HG03571 (cell line): ENCODE measurements around the gene C10orf105.

Experiments used
- ATAC-seq: cut with Tn5 transposase; IDR thresholded peaks from one replicate; pipeline ENCODE4 v1.9.1; 2021; ENCODE audit not compliant: unreplicated experiment

C10orf105 gene, protein sequence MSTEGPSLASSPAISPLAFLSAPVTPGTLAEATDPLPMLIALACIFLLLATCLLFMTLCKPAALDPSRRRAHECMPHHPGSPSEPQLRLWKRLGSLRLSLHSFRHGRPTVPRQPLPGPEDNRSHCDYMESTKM

DNA sequence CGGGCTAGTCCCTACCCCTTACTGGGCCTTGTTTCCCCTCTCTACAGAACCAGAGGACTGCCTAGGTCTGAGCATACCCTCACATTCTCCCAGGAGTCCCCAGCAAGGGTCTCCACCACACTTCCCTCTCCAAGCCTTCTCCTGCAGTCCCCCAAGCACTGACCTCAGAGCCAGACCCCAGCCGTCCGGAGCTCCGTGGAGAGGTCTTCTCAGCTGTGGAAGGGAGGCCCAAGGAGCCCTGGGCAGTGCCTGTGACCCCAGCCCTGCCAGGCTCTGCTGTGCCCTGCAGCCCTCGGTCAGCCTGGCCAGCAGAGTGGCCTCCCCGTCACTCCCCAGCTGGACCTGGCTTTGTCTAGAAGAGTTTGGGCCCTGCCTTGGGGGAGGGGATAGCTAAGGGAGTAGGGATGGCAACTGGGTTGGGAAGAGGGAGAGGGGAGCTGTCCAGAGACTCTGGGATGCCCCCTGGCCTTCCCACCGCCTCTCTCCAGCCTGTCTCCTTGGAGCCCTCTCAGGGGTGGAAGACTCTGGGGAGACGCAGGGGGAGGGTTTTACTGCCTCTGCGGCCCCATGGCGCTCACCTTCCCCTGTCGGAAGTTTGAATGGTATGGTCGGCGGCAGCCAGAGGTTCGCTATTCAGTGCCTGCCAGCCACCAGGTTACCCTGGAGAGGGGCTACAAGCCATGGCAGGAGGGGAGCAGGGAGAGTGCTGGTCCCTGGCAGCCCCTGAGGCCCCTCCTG is at the start of gene C10orf105:
Gene C10orf105, minus strand, starts transcription at position 315 of the 738 bp plus-strand sequence. CDS start 3,441 bp downstream, outside the sequence.
- ATAC-seq = no peak

DNA sequence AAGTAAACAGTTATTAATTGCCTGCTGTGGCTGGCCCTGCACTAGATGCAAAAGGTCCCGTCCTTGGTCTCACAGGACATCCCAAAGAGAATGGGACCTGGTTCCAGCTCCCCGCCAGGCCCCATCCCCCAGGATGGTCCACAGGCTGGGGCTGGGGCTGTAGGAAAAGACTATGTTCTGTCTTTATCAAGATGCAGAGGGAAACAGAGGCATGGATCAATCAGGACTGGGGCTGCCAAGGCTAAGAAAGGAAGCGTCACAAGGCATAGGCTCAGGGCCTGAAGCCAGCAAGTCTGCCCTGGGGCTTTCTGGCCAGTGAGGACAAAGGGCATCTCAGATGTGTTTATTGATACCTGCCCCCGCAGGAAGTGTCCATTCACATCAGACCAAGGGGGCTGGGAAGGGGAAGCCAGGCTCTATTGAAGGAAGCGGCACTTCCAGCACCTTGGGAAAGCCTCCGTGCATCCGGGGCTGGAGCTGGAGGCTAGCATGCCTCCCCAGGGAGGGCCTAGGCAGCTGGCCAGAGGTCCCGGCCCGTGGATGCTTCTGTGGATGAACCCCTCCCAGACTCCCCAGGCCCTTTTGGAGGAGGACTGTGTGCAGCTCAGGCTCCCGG is 48.0 kb upstream of the C10orf105 start:
- ATAC-seq = no peak

DNA sequence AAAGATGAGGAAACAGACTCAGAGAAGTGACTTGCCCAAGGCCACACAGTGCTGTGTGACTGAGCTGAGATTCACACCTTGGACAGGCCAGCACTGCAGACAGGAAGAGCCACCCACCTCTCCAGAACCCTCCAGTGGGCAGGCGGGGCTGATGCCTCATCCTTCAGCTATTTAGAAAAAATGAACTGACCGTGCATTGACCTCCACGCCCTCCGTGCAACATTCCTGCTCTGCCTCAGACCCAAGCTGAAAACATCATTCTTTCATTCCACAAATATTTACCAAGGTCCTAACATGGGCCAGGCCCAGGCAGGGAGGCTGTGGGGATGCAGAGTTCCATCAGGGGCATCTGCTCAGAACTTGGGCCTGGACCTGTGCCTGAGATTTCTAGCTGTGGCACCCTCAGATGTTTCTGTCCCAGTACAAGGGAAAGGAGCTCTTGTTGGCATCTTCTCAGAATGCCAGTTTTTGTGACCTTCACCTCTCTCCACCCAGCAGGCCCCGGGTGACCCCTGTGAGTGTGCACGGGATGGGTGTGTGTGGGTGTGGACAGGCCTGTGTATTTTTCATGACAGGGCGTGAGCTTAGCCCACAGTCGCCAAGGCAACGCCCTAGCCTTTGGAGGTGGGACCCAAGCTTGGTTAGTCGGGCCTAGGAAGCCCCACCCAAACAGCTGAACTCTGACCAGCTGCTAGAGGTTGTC is 47.3 kb upstream of the C10orf105 start:
- no peak for ATAC-seq

DNA sequence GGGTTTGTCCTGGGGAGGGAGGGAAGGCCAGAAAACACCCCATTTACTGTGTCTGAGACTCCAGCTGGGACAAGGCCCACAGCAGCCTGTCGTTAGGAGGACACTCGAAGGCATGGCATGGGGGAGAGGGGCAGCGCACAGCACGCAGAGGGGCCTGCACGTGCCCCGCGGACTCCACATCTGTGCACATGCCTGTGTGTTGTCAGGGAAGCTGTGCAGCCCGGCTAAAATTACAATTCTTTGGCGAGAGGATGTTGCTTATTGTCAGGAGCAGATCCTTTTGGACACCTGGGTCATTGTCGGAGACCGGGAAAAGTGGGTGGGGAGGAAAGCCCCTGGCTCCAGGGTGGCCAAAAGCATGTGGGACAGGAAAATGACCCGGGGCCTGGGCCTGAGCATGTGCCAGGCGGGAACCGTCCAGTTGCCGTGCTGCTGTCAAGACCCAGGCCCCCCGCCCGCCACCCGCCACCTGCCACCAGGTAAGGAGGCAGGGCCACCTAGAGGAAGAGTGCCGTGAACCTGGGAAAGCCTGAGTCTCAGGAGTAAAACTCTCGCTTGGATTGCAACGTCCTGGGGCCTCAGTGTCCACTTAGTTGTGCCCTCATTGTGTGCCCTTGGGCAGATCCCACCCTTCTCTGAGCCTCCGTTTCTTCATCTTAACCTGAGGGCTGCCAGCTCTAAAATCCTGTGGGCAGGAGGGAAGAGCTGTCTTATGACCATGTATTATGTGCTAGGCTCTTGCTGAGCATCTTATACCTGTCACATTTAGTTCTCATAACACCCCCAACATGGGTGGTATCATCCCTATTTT is 46.5 kb upstream of the C10orf105 start:
- no peak for ATAC-seq

DNA sequence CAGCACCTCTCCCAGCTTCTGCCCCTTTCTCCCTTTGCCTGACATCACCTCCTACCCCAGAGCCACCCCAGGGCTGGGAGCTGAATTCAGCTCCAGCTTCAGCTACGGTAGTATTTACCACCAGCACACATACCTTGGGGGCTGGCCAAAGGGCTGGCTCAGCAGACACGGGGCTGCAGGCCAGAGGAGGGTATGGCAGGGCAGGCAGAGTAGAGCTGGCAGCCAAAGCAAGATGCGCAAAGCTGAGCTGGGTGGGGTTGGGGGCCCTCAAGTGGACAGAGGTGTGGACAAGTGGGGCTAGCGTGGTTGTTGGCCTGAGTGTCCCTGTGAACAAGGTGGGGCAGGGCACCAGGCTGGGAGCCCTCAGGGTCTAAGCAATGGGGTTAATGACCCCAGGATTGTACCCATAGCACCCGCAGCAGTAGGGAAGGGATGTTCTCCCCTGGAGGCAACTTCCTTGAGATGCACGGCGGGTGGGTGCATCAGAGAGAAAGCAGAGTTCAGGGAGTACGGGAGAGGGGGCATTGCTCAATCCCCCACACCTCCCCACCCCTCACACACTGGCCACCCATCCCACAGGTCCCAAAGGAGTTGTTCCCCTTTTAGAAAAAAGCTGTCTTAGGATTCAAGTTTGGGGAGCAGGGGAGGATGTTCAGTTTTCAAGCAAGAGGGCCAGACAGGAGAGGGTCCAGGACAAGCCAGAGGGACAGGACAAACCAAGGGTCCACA is 45.8 kb upstream of the C10orf105 start:
- ATAC-seq = no peak

DNA sequence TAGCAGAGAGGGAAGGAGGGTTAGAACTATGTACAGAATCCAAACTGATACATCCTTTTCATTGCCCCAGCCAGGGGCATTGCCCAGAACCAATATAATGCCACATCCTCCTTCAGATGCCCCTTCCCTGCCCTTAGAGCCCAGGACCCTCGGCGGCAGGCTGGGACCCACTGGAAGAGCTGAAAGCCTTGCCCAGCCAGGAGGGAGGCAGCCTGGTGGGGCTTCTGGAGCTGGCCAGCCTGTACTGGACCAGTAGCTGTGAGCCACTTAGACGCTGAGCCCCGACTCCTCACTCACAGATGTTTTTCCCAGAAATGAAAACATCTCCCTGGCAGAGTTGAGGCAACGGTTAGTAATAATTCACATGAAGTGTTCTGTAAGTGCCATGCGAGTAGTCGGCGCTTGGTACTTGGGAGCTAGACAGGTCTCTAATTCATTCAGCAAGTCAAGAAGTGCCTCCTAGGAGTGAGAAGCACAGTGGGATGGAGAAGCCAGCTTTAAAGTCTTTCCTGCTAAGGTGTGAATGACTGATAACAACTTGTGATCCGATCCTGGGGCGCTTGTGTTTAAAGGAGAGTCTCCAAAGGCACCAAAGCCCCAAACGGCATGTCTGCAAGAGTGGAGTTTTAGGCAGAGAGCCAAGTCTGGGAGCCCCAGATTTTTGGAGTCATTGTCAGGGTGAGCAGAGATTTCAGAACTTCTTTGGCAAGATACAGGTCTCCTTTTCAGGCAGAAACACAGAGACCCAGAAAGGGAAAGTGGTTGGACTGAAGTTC is 44.0 kb upstream of the C10orf105 start:
- ATAC-seq = no peak

DNA sequence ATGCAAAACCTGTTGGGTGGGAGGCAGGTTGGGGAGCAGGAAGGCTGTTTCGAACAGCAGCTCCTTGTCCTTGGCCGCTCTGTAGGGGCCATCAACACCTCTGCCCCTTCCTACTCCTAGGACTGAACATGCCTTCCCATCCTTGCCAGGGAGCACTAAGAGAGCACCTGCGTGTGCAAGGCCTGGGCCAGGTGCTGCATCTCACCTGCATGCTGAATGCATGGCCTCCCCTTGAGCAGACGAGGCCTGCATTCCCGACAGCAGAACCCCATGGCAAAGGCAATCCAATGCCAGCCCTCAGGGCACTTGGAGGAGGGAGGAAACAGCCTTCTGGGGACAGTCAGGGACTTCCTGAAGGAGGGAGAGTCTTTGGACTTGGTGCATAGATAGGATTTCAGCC is 42.7 kb upstream of the C10orf105 start:
- ATAC-seq = no peak

DNA sequence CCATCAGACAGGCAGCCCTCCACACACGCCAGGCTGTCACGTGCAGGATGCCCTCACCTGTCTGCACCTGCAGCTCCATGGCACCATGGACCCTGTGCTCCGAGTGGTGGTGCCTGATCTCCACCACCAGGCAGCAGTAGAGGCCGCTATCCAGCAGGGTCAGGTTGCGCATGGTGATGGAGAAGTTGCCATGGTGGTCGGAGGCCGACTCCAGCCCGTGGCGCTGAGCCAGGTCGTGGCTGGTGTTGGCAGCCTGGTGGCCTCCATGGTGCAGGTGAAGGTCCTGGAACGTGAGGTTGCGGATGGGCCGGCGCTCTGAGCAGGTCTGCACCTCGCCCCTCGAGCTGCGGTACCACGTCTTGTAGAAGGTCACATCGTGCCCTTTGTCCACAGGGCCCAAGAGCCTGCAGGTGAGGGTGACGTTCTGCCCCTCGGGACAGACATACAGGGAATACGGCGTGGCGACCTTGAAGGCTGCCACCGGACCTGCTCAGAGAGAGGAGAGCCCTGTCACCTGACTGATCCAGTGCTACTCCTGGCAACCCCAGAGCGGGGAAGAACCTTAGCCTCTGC is 42.0 kb upstream of the C10orf105 start:
- ATAC-seq = no peak

DNA sequence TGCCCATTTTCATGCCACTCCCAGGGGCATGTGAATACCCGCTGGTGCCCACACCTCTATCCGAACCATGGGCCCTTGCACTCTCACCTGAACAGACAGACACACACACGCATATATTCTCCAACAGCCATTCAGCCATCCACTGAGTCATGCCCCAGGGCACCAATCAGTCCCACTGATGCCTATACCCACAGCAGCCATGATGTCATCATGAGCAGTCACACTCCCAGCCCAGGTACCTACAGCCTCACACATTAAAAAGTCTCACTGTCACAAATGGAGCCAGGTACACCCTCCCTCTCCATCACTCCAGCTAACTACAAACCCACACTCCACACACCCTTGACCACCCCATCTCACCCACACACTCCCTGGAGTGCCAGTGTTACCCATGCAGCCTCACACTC is 41.5 kb upstream of the C10orf105 start:
- ATAC-seq = no peak

DNA sequence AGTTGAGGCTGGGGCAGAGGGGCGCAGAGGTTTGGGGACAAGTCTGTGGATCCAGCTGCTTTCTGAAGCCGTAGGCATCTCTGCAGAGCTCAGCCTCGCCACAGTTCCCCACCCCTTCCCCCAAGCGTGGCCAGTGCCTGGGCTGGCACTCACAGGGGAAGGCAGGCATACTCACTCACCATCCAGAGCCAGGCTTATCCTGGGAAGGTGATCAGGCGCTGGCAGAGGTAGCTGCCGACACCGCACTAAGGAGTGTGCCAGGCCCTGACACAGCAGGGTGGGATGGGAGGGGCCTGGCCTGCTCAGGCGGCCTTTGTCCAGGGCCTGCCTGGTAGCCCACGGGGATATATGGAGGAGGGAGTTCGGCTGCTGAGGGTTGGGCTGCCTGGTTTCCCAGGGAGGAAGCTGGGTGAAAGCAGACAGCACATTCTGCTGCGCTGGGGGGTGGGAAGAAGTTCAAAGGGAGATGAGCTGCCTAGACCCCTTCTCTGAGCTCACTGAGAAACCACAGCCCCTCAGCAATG is 37.9 kb upstream of the C10orf105 start:
- ATAC-seq = no peak

DNA sequence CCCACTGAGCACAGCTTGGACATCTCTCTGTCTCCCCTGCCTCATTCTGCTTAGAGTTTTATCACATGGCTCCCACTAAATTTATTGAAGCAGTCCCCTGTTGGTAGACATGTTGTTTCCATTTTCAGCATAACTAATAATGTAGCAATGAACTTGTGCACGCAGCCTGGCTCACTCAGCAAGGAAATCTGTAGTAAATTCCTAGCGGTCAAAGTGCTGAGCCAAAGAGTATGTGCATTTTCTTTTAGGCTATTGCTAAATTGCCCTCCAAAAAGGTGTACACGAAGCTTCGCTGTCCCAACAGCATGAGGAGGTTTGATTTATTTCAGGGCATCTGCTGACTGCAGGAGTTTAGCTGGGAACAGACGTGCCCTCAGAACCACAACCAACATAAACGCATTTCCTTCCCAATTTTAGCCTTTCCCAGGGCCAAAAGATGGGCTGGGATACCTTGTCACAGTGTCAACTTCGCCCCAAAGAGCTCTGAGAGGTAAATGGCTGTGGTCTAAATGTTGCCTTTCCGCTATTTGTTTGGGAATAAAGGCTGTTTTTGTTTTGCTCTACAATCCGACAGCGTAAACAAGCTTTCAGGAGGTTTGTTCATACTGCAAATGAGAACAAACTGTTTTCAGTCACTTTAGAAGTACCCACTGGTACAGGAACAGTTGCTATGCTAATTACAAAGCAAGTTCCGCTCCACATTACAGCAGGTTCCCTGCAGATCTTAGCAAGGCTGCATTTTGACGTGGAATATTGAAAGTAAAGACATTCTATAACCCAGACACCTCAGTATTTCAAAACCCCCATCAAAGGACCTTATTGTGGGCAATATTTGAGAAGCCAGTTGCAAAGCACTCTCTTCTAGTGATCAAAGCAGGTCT is 37.0 kb upstream of the C10orf105 start:
- no peak for ATAC-seq

DNA sequence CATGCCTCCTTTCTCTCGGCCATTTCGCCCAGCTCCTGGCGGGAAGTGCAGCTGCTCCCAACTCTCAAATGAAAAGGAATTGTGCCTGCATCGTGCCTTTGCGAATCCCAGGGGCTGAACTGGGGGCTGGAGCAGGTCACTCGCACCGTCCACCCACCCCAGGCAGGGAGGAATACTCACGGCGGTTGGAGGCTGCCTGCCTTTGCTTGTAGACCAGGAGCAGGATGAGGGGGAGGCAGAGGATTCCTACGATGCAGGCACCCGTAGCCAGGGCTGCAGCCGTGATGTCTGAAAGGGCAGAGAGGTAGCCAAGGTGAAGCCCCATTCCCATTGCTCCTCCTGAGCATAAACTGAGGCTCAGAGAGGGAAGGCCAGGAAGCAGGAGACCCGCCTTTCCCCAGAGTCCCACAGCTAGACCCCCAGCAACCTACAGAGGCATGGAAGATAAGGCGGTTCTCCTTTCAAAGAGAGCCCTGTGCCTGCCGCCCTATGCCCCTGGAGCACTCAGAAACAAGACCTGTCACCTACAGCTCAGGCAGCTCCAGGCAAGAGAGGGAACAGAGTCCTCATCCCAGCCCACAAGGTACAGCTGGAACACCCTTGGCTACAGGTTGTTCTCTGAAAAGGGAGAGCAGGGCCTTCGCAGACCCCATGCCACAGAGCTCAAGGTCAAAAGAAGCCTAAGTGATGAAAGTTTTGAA is 35.8 kb upstream of the C10orf105 start:
- ATAC-seq = no peak

DNA sequence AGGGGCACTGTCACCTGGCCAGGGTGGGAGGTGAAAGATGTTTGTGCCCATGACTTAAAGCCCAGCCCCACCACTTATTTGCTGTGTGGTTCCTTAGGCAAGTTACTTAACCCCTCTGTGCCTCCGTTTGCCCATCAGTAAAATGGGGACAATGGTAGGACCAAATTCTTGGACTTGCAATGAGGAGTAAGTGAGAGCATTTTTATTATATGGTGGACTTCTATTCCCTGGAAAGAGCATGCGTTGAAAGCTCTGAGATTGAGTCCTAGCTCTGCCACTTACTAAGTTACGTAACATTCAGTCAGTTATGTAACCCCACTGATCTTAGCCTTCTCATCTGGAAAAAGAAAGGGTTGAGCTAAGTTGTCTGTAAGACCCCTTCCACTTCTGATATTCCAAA is 35.0 kb upstream of the C10orf105 start:
- no peak for ATAC-seq

DNA sequence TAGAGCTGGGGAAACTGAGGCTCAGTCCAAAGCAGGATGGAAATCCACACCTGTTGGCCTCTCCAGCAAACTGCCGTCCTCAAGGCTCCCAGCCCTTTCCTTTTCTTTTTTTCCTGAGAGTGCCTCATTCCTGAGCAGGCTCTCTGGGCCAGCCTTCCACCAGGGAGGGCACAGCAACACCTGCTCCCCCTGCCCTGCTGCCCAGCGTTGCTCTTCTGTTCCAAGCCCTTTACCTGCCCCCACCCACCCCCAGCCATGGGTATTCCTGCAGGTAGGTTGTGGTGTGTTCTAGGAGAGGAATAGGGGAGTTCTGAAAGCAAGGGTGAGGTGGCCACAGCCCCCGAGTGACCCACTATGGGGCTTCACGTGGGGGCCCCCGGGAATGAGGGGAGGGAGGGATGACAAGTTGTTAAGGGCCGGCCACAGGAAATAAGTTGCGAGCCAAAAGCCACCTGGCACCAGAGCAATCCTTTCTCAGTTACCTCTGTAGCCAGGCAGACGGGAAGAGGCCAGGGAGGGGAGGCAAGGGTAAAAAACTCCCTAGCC is 34.5 kb upstream of the C10orf105 start:
- no peak for ATAC-seq

DNA sequence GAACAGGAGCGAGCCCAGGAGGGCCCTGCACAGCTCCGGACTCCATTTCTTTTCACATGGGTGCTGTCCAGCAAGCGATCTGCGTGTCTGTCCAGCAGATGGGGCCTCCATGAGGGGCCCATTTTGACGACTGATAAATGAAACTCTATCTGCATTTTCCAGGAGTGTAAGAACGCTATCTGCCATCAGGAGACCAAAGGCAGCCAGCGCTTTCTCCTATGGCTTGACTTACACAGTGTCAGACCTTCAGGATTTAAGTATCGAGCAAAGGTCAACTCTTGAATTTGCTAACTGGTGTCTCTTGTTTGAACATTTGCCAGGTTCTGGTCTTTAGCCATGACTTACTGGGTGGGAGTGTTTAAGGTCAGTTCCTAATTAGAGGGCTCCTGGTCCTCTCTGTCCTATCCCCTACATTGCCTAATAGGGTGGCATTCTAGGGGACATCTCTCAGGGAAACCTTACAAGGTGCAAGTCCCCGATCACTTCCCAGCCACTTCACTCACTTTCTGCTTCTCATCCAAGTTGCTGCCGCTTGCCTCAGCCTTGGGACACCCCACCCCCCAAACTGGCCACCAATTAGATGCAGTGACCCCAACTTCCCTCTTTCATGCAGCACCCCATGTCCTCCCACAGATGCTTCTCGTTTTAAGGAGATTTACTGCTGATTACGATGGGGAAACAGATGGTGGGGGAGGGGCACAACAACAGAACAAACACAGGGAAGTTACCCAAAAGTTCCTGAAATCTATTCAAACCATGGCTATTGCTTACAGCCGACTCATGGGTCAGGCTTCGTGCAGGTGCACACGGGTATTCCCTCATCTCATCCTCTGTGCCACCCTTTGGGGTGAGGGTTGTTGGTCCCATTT is 33.7 kb upstream of the C10orf105 start:
- ATAC-seq = no peak

DNA sequence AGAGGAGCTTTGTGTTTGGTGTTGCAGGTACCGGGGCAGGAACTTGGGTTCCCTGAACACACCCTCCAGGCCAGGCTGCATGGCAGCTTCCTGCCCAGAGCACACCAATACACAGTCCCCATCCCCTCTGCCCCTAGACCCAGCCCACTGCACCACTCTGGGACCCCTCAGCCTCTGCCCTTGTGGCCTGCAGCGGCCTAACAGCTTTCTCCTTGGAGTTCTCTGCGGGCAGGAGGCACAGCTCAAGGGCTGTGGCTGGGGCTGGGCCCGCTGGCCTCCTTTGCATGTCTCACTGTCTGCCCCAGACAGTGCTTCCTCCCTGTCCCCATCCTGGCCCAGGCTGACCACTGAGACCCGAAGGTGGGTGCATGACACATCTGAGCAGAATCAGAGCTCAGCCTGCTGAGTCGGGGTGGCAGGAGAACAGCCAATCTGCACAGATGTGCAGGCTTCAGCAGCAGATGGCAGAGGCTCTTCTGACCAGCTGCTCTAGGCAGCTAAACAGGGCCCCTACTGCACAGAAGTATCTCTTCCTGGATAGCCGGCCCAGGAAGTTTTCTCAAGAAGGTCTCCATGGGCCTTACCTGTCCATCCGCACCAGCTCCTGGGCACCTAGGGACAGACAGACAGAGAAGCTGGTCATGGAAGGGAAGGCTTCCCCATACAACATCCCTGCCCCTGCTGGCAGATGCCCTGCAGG is 33.0 kb upstream of the C10orf105 start:
- no peak for ATAC-seq
